ENCODE results near the gene PPIP5K1.

DNA sequence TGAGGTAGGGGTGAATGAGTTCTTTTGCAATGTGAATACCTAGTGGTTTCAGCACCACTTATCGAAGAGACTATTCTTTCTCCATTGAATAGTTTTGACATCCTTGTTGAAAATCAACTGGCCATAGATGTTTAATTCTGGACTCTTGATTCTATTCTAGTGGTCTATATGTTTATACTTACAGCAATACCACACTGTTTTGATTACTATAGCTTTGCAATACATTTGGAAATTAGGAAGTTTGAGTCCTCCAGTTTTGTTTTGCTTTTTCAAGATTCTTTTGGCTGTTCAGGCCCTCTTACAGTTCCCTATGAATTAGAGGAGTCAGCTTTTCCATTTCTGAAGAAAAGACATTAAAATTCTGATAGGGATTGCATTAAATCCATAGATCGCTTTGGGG, 42.5 kb downstream of the PPIP5K1 start:
- TF ChIP-seq POLR2A (IDR thresholded peaks at IDR 0.05) (no peak), EP300 (IDR thresholded peaks at IDR 0.05) (no peak)
- TF ChIP-seq, protein P1, sequence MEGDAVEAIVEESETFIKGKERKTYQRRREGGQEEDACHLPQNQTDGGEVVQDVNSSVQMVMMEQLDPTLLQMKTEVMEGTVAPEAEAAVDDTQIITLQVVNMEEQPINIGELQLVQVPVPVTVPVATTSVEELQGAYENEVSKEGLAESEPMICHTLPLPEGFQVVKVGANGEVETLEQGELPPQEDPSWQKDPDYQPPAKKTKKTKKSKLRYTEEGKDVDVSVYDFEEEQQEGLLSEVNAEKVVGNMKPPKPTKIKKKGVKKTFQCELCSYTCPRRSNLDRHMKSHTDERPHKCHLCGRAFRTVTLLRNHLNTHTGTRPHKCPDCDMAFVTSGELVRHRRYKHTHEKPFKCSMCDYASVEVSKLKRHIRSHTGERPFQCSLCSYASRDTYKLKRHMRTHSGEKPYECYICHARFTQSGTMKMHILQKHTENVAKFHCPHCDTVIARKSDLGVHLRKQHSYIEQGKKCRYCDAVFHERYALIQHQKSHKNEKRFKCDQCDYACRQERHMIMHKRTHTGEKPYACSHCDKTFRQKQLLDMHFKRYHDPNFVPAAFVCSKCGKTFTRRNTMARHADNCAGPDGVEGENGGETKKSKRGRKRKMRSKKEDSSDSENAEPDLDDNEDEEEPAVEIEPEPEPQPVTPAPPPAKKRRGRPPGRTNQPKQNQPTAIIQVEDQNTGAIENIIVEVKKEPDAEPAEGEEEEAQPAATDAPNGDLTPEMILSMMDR (IDR thresholded peaks at IDR 0.05): no peak

All from tibial nerve (tissue), 4 donors.